MG63 (cell line): ENCODE results near the gene SRSF9. TPM values are rescaled to one million over a fixed set of nuclear protein-coding genes. Genes with fewer than 3 reads are reported as not detected.
"Not testable (repeated sequence)": the region's sequence is repeated elsewhere in the genome, so short reads cannot be mapped to it uniquely, and the experiment has no call there.

Experiments used
- DNase-seq: peaks from one replicate; pipeline ENCODE4 v3.0.0-alpha.2; 2020
- H3K27me3 ChIP-seq: fragments of 250-450 bp; sonication (Bioruptor Pico); 2 replicates; pipeline ENCODE4 v1.5.1; 2020; ENCODE audit warnings: mild to moderate bottlenecking, moderate library complexity
- H3K36me3 ChIP-seq: fragments of 250-450 bp; sonication (Bioruptor Pico); 2 replicates; pipeline ENCODE4 v1.5.1; 2020; ENCODE audit warnings: mild to moderate bottlenecking, moderate library complexity
- H3K4me3 ChIP-seq: fragments of 250-450 bp; sonication (Bioruptor Pico); 2 replicates; pipeline ENCODE4 v1.5.1; 2020; ENCODE audit warnings: mild to moderate bottlenecking, moderate library complexity
- H3K9me3 ChIP-seq: fragments of 250-450 bp; sonication (Bioruptor Pico); 2 replicates; pipeline ENCODE4 v1.5.1; 2020; ENCODE audit warnings: mild to moderate bottlenecking, moderate library complexity
- total RNA-seq: library from RNA; depleted of rRNA; stranded (reverse); fragments of >200 nt; shearing (Covaris generic); gene quantifications from 2 replicates; pipeline ENCODE4 v1.2.3, GENCODE V29; 2014; ENCODE audit warnings: low replicate concordance

Gene SRSF9
- total RNA-seq, 1 experiment from 2014 or later = 366 TPM

- no peak for DNase-seq
- peaks cover 11% of the 10 kb centered on the region for H3K36me3 ChIP-seq
- no peaks in the 10 kb centered on the region for H3K27me3 ChIP-seq
- H3K9me3 ChIP-seq = no peaks in the 10 kb centered on the region
- H3K4me3 ChIP-seq = no peak overlapping the region
These were observed 18.6 kb upstream of the SRSF9 start for GRCh38 chr12:120488057-120488640.

- not testable (repeated sequence) for H3K4me3 ChIP-seq, H3K27me3 ChIP-seq, H3K9me3 ChIP-seq, DNase-seq
- peaks cover 11% of the 10 kb centered on the region for H3K36me3 ChIP-seq
These were observed 18.0 kb upstream of the SRSF9 start for GRCh38 chr12:120487552-120487951.

DNA sequence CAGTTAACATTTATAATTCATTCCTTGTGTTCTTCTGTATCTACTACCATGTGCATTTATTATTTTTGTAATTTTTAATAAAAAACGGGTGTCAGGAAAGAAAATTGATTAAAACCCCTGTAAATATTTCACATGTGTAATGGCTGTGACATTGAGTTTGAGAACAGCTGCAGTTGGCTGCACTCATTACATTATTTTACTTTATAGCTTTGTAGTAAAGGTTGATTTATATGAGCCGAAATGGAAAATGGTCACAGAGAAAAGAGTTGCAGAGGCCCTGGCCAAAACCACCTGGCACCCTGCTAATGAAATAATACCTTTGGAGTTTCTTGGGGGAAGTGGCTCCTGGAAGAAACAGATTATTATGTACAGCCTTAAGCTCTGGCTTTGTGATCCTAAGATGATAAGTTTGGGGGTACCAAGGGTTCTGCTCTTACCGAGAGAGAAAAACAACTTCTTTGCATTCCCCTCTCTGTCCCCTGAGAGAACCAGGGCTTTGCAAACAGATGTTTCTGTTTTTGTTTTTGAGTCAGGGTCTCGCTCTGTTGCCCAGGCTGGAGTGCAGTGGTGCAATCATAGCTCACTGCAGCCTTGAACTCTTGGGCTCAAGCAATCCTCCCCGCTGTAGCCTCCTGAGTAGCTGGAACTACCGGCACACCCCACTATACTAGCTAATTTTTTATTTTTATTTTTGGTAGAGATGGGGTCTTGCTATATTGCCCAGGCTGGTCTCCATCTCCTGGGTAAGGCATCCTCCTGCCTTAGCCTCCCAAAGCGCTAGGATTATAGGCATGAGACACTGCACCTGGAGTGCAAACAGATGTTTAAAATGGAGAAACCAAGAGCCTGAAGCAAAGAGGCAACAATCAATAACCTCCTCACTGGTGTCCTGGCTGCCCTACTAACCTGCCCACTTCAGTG is 16.7 kb upstream of the SRSF9 start:
- H3K36me3 ChIP-seq = peaks cover 9% of the 10 kb centered on the region
- no peak for DNase-seq
- H3K4me3 ChIP-seq = no peak overlapping the region
- no peaks in the 10 kb centered on the region for H3K9me3 ChIP-seq
- no peaks in the 10 kb centered on the region for H3K27me3 ChIP-seq

GRCh38 chr12:120483621-120484020 is 14.1 kb upstream of the SRSF9 start:
- Histone ChIP-seq H3K9me3 (no peaks in the 10 kb centered on the region), H3K36me3 (no peaks in the 10 kb centered on the region), H3K27me3 (no peaks in the 10 kb centered on the region), H3K4me3 (no peak overlapping the region)
- DNase-seq = no peak

DNA sequence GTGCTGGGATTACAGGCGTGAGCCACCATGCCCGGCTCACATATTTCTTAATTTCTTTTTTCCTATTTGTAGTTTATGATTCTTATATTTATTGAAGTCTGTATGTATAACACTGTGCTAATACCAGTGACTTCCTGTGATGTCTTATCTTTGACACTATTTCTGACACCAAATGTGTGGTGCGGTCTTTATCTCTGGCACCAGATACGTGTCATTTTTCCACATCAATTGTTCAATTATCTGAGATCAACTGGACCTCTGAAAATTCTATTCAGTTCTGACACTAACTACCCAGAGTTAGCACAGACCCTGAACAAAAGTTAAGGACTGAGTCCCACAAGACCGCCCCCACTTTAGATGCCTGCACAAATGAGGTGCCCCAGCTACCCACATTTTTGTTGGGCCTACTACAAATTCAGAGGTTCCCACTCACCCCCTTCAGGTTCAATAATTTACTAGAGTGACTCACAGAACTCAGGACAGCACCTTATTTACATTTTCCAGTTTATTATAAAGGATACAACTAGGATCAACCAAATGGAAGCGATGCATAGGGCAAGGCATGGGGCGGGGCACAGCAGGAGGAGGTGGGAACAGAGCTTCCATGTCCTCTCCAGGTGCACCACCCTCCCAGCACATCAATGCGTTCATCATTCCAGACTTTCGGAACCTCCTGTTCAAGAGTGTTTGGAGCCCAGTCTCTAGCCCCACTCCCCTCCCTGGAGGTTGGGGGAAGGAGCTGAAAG is 11.6 kb upstream of the SRSF9 start:
- Histone ChIP-seq H3K9me3 (no peaks in the 10 kb centered on the region), H3K27me3 (no peaks in the 10 kb centered on the region), H3K36me3 (no peaks in the 10 kb centered on the region), H3K4me3 (no peak overlapping the region)
- no peak for DNase-seq

- Histone ChIP-seq H3K36me3 (no peaks in the 10 kb centered on the region), H3K4me3 (no peak overlapping the region), H3K9me3 (no peaks in the 10 kb centered on the region), H3K27me3 (no peaks in the 10 kb centered on the region)
- no peak for DNase-seq
These were observed 10.7 kb upstream of the SRSF9 start for GRCh38 chr12:120480211-120480610.

DNA sequence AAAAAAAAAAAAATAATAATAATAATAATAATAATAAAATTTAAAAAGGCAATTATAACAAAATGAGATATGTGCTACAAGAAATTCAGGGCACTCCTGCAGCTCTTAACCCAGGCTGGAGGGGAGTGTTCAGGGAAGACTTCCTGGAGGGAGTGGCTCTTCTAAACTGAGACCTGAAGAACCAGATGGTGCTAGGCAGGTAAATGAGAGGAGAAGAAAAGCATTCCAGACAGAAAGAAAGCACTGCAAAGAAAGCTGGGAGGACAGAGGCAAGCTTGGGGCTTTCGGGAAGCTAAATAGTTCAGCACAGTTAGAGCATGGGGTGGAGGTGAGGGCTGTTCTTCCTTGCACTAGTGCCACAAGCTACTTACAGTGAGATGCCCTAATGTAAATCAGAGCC is 9.9 kb upstream of the SRSF9 start:
- no peak for DNase-seq
- Histone ChIP-seq H3K4me3 (no peak overlapping the region), H3K36me3 (no peaks in the 10 kb centered on the region), H3K27me3 (no peaks in the 10 kb centered on the region), H3K9me3 (no peaks in the 10 kb centered on the region)

GRCh38 chr12:120475643-120476042 is 6.1 kb upstream of the SRSF9 start:
- Histone ChIP-seq H3K27me3 (no peaks in the 10 kb centered on the region), H3K4me3 (no peak overlapping the region)
- no peak for DNase-seq

DNA sequence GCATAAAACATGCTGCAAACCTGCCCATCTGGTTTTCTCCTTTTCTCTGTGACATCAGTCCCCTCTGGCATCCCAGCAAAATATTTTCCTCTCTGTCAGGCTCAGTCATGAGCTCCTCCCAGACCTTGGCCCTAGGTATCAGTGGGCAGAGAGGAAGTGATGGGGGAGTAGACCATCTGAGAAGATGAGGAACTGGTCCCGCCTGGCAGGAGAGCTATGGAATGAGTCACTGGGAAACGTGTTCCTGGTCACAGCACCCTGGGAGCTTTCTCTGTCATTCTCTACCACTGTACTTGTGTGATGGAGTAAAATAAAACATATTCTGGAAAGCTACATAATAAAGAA is 5.0 kb upstream of the SRSF9 start:
- no peaks in the 10 kb centered on the region for H3K27me3 ChIP-seq
- peak; percentile 89 for DNase-seq
- H3K36me3 ChIP-seq = no peaks in the 10 kb centered on the region; the same call in 1 of the 2 replicates
- H3K9me3 ChIP-seq = no peaks in the 10 kb centered on the region
- H3K4me3 ChIP-seq = no peak overlapping the region

More at GRCh38 chr12:120475643-120476042, 6.1 kb upstream of the SRSF9 start:
- Histone ChIP-seq H3K9me3 (no peaks in the 10 kb centered on the region), H3K36me3 (no peaks in the 10 kb centered on the region; the same call in 1 of the 2 replicates)

- Histone ChIP-seq H3K9me3 (no peaks in the 10 kb centered on the region), H3K36me3 (no peaks in the 10 kb centered on the region; the same call in none of the 2 replicates), H3K27me3 (no peaks in the 10 kb centered on the region), H3K4me3 (no peak overlapping the region)
- DNase-seq = no peak
These were observed 4.5 kb upstream of the SRSF9 start for GRCh38 chr12:120473807-120474615.

GRCh38 chr12:120472521-120472920 is 3.0 kb upstream of the SRSF9 start:
- Histone ChIP-seq H3K4me3 (no peak overlapping the region), H3K36me3 (peaks cover 9% of the 10 kb centered on the region), H3K27me3 (no peaks in the 10 kb centered on the region), H3K9me3 (no peaks in the 10 kb centered on the region)
- DNase-seq = no peak

GRCh38 chr12:120470150-120470784 is 719 bp upstream of the SRSF9 start:
- DNase-seq = no peak
- Histone ChIP-seq H3K36me3 (peaks cover 30% of the 10 kb centered on the region), H3K27me3 (no peaks in the 10 kb centered on the region), H3K4me3 (peak overlapping the region; percentile 95), H3K9me3 (no peaks in the 10 kb centered on the region)

- peak; percentile 28 for DNase-seq
- Histone ChIP-seq H3K27me3 (no peaks in the 10 kb centered on the region), H3K4me3 (peak overlapping the region; percentile 95), H3K9me3 (no peaks in the 10 kb centered on the region), H3K36me3 (peaks cover 43% of the 10 kb centered on the region)
These were observed 613 bp downstream of the SRSF9 start for GRCh38 chr12:120468821-120469449.

- Histone ChIP-seq H3K4me3 (peak overlapping the region; percentile 95), H3K9me3 (no peaks in the 10 kb centered on the region), H3K27me3 (no peaks in the 10 kb centered on the region), H3K36me3 (peaks cover 49% of the 10 kb centered on the region)
- peak; percentile 37 for DNase-seq
These were observed 1.2 kb downstream of the SRSF9 start for GRCh38 chr12:120468325-120468820.

- Histone ChIP-seq H3K9me3 (no peaks in the 10 kb centered on the region), H3K36me3 (peaks cover 58% of the 10 kb centered on the region), H3K4me3 (no peak overlapping the region), H3K27me3 (no peaks in the 10 kb centered on the region)
- no peak for DNase-seq
These were observed 2.1 kb downstream of the SRSF9 start for GRCh38 chr12:120467439-120467838.
